Caco-2 (cell line): Measurements from ENCODE around the gene BAIAP3. TPM values are rescaled to one million over a fixed set of nuclear protein-coding genes. Genes with fewer than 3 reads are reported as not detected.

ENCODE experiments used
- BruUV-seq: library from RNA; stranded (reverse); fragments of 400-500 nt; replicated peaks from 2 replicates; lab custom pipeline; 2021; lab: Mats Ljungman, UMichigan
- CTCF ChIA-PET: fragments of 300-600 bp; sonication (Branson Sonifier 250); formaldehyde crosslinking; loops from one replicate; lab custom pipeline; 2022; ENCODE audit warnings: antibody characterized with exemption; lab: Charles Lee
- POLR2A ChIA-PET: fragments of 300-600 bp; sonication (Branson Sonifier 250); formaldehyde crosslinking; loops from one replicate; lab custom pipeline; 2022; ENCODE audit warnings: antibody characterized with exemption; lab: Charles Lee
- DNase-seq, 2 experiments: peaks; one replicate each; pipeline versions ENCODE4 v3.0.0 to v3.0.0-alpha.2; 2020 to 2022
- H3K27me3 ChIP-seq: replicated peaks from 2 replicates; pipeline ENCODE4 v1.6.0; 2011; ENCODE audit warnings: low read length; ENCODE audit not compliant: control insufficient read depth, insufficient read depth
- H3K36me3 ChIP-seq: 2 replicates; pipeline ENCODE4 v1.5.1; 2011; ENCODE audit warnings: low read length; ENCODE audit not compliant: control insufficient read depth, insufficient read depth
- H3K4me1 ChIP-seq: fragments of 250-450 bp; sonication (Bioruptor Pico); 2 replicates; pipeline ENCODE4 v1.5.1; 2020; ENCODE audit warnings: mild to moderate bottlenecking
- H3K4me3 ChIP-seq: 2 replicates; pipeline ENCODE4 v1.5.1; 2011; ENCODE audit warnings: low read depth, mild to moderate bottlenecking, control low read depth, low read length
- H3K9me3 ChIP-seq: fragments of 250-450 bp; sonication (Bioruptor Pico); 2 replicates; pipeline ENCODE4 v1.5.1; 2020; ENCODE audit warnings: mild to moderate bottlenecking, moderate library complexity
- H3K27ac Mint-ChIP-seq: one replicate; pipeline ENCODE4 v1.8.0; 2022; ENCODE audit warnings: mixed read lengths; ENCODE audit not compliant: unreplicated experiment
- H3K27me3 Mint-ChIP-seq: one replicate; pipeline ENCODE4 v1.8.0; 2022; ENCODE audit warnings: mixed read lengths; ENCODE audit not compliant: insufficient read depth, unreplicated experiment
- H3K36me3 Mint-ChIP-seq: one replicate; pipeline ENCODE4 v1.8.0; 2022; ENCODE audit warnings: mild to moderate bottlenecking, mixed read lengths; ENCODE audit not compliant: insufficient read depth, unreplicated experiment
- H3K4me1 Mint-ChIP-seq: one replicate; pipeline ENCODE4 v1.8.0; 2022; ENCODE audit warnings: low read depth, mixed read lengths; ENCODE audit not compliant: unreplicated experiment
- H3K4me3 Mint-ChIP-seq: one replicate; pipeline ENCODE4 v1.8.0; 2022; ENCODE audit warnings: mild to moderate bottlenecking, moderate library complexity, mixed read lengths; ENCODE audit not compliant: unreplicated experiment
- H3K9me3 Mint-ChIP-seq: one replicate; pipeline ENCODE4 v1.8.0; 2022; ENCODE audit warnings: mixed read lengths; ENCODE audit not compliant: unreplicated experiment
- intact Hi-C: fragments of 100-400 bp; cut with micrococcal nuclease; formaldehyde crosslinking; loops from one replicate; pipeline ENCODE4 v1.10.0; 2022; ENCODE audit not compliant: unreplicated experiment
- total RNA-seq: library from RNA; stranded (reverse); gene quantifications from 2 replicates; pipeline ENCODE4 v1.2.3, GENCODE V29; 2022
- TF ChIP-seq, protein P1 (sequence below), 2 experiments: fragments of 200-600 bp in 1 of 2; IDR thresholded peaks; 1 replicate in 1 of 2; 2 replicates in 1 of 2; pipeline versions ENCODE4 v1.5.1 to v1.8.0; 2011 to 2022; ENCODE audit warnings: antibody characterized with exemption in 1 of 2, control low read depth in 1 of 2, inconsistent platforms in 1 of 2, low read depth in 1 of 2, low read length in 1 of 2, mild to moderate bottlenecking in 1 of 2, moderate library complexity in 1 of 2; ENCODE audit not compliant: insufficient read depth in 1 of 2, severe bottlenecking in 1 of 2, unreplicated experiment in 1 of 2

Gene BAIAP3
- total RNA-seq, 1 experiment from 2014 or later: 5.0 TPM

DNA sequence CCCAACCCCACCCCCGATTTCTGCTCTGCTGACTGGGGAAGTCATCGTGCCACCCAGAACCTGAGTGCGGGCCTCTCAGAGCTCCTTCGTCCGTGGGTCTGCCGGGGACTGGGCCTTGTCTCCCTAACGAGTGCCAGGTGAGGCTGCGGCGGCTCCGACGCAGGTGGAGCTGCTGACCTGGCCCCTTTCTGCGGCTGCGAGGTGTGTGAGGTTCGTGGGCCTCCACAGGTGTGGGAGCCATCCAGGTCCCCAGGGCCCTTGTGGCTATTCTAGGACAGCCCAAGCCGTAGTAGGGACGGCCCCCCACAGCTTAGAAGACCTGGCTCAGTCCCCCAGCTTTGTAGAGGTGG, 21.0 kb upstream of the BAIAP3 start:
- H3K4me3 Mint-ChIP-seq: no peak overlapping the region
- H3K4me1 ChIP-seq: peaks cover 5% of the 10 kb centered on the region; the same call in 1 of the 2 replicates
- H3K36me3 Mint-ChIP-seq: peaks cover 56% of the 10 kb centered on the region
- H3K27ac Mint-ChIP-seq: no peak overlapping the region
- intact Hi-C loops: no loop called here
- H3K4me3 ChIP-seq: no peak overlapping the region
- no peaks in the 10 kb centered on the region for H3K27me3 ChIP-seq
- H3K9me3 ChIP-seq: no peaks in the 10 kb centered on the region
- no peaks in the 10 kb centered on the region for H3K27me3 Mint-ChIP-seq
- TF ChIP-seq, protein P1, sequence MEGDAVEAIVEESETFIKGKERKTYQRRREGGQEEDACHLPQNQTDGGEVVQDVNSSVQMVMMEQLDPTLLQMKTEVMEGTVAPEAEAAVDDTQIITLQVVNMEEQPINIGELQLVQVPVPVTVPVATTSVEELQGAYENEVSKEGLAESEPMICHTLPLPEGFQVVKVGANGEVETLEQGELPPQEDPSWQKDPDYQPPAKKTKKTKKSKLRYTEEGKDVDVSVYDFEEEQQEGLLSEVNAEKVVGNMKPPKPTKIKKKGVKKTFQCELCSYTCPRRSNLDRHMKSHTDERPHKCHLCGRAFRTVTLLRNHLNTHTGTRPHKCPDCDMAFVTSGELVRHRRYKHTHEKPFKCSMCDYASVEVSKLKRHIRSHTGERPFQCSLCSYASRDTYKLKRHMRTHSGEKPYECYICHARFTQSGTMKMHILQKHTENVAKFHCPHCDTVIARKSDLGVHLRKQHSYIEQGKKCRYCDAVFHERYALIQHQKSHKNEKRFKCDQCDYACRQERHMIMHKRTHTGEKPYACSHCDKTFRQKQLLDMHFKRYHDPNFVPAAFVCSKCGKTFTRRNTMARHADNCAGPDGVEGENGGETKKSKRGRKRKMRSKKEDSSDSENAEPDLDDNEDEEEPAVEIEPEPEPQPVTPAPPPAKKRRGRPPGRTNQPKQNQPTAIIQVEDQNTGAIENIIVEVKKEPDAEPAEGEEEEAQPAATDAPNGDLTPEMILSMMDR (IDR thresholded peaks at IDR 0.05; ENCODE audit: insufficient read depth in 1 of 2, low read depth in 1 of 2, low read length in 1 of 2, severe bottlenecking in 1 of 2, unreplicated experiment in 1 of 2): no peak
- no peaks in the 10 kb centered on the region for H3K9me3 Mint-ChIP-seq
- H3K4me1 Mint-ChIP-seq: no peaks in the 10 kb centered on the region
- H3K36me3 ChIP-seq: peaks cover 2% of the 10 kb centered on the region
- ChIA-PET CTCF (interaction anchor here (1.7 kb wide), 1 partner anchor 31 kb away, joined by 8 read pairs; no protein-coding TSS in a partner anchor), POLR2A (no interaction called here)
- DNase-seq: no peak
- no TSS peak for BruUV-seq

DNA sequence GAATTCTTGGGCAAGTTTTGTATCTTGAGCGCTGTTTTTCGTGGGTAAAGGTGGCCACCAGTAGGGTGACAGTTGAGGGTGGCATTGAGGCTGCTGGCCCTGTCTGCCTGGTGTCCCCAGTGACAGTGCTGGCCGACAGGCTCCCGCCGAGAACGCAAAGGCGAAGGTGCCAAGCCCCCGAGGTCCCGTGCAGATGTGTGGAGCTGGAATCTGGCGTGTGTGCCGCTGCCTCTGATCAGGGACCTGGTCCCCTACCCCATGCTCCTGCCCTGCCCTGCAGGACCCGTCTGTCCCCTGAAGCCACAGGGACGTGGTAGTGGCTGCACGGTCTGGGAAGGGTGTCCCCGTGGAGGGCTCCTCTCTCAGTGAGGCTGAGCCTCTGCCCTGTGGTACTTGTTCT, 20.5 kb upstream of the BAIAP3 start:
- Mint-ChIP-seq H3K36me3 (peaks cover 61% of the 10 kb centered on the region), H3K4me3 (no peak overlapping the region), H3K9me3 (no peaks in the 10 kb centered on the region), H3K27ac (no peak overlapping the region), H3K4me1 (no peaks in the 10 kb centered on the region), H3K27me3 (no peaks in the 10 kb centered on the region)
- Histone ChIP-seq H3K9me3 (no peaks in the 10 kb centered on the region), H3K4me3 (no peak overlapping the region), H3K36me3 (peaks cover 2% of the 10 kb centered on the region), H3K27me3 (no peaks in the 10 kb centered on the region), H3K4me1 (peaks cover 5% of the 10 kb centered on the region; the same call in 1 of the 2 replicates)
- POLR2A ChIA-PET: no interaction called here
- no peak for DNase-seq
- TF ChIP-seq, protein P1 (IDR thresholded peaks at IDR 0.05; ENCODE audit: insufficient read depth in 1 of 2, low read depth in 1 of 2, low read length in 1 of 2, severe bottlenecking in 1 of 2, unreplicated experiment in 1 of 2): no peak
- CTCF ChIA-PET: interaction anchor here (0.7 kb wide), 1 partner anchor 23 kb away, joined by 11 read pairs; no protein-coding TSS in a partner anchor
- intact Hi-C loops: no loop called here
- BruUV-seq: no TSS peak

DNA sequence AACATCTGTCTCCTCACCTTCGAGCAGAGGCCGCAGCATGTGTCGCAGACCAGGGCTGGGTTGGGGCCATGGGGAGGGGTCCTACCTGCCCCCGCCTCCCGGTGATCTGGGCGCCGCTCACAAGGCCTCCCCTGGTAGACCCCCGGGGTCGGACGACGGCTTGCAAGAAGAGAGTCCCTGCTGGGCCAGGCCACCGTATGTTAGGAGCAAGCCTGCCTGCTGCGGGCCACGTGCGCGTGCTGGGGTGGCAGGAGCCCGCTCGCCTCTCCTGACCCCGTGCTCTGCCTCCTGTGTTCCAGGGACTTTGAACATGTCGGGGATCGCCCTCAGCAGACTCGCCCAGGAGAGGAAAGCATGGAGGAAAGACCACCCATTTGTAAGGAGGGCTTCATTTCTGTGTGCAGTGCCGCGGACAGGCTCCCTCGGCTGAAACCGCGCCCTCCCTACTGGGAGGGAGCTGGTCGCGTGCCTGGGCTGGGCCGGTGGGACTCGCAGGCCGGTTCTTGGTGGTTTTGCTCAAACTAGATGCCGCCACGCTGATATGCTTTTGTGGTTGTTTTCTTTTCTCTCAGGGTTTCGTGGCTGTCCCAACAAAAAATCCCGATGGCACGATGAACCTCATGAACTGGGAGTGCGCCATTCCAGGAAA, 19.6 kb upstream of the BAIAP3 start:
- no peak overlapping the region for H3K27ac Mint-ChIP-seq
- no TSS peak for BruUV-seq
- POLR2A ChIA-PET: no interaction called here

More for the DNA sequence above, 19.6 kb upstream of the BAIAP3 start:
- H3K4me3 ChIP-seq: no peak overlapping the region
- H3K9me3 ChIP-seq: no peaks in the 10 kb centered on the region
- Mint-ChIP-seq H3K9me3 (no peaks in the 10 kb centered on the region), H3K4me1 (no peaks in the 10 kb centered on the region), H3K27me3 (no peaks in the 10 kb centered on the region), H3K4me3 (no peak overlapping the region), H3K36me3 (peaks cover 70% of the 10 kb centered on the region)
- intact Hi-C loops: no loop called here
- no peaks in the 10 kb centered on the region for H3K27me3 ChIP-seq
- H3K4me1 ChIP-seq: peaks cover 5% of the 10 kb centered on the region; the same call in 1 of the 2 replicates
- H3K36me3 ChIP-seq: peaks cover 3% of the 10 kb centered on the region
- TF ChIP-seq, protein P1 (IDR thresholded peaks at IDR 0.05; ENCODE audit: insufficient read depth in 1 of 2, low read depth in 1 of 2, low read length in 1 of 2, severe bottlenecking in 1 of 2, unreplicated experiment in 1 of 2): no peak
- no peak for DNase-seq
- CTCF ChIA-PET: no interaction called here
